GM10266 (cell line): ENCODE results near the gene DHRS11.
"Not testable (repeated sequence)": the region's sequence is repeated elsewhere in the genome, so short reads cannot be mapped to it uniquely, and the experiment has no call there.

Source experiments
- DNase-seq: peaks from one replicate; pipeline ENCODE4 v3.0.0; 2012; ENCODE audit errors: extremely low spot score
- CTCF ChIP-seq: IDR thresholded peaks from 2 replicates; pipeline ENCODE4 v1.5.1; 2012; ENCODE audit warnings: mild to moderate bottlenecking, low read depth; ENCODE audit not compliant: control insufficient read depth, insufficient read depth; ENCODE audit errors: missing control alignments

The DHRS11 gene

DNA sequence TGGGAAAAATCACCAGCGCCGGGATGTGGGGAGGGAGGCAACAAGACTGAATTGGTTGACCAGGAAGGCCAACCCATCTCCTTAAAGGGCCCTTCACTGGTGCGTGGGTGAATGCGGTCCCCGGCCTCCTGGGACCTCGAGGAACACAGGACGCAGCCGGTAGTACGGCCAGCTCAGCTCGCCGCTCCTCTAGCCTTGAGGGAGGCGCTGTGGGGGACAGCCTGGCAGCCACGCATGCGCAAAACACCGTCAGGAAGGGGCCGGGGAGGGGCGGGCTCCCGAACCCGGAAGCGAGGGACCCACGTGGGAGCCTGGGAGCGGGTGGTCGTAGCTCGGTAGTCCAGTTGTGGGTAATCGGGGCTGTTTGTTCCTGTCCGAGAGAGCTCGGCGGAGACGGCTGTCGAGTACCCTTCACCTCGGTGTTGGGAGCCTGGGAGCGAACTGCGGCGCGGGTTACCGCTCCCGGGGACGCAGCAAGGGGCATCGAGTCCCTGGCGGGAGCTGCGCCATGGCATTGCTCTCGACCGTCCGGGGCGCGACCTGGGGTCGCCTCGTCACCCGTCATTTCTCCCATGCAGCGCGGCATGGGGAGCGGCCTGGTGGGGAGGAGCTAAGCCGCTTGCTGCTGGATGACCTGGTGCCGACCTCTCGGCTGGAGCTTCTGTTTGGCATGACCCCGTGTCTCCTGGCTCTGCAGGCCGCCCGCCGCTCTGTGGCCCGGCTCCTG, 9.8 kb downstream of the DHRS11 start, which contains the start of gene MRM1:
MRM1 (plus strand) TSS at position 281 of the 727 bp plus-strand sequence; CDS start at position 509, 228 bp downstream.
- peak; percentile 30 for TF ChIP-seq CTCF
- DNase-seq: peak; percentile 95

DNA sequence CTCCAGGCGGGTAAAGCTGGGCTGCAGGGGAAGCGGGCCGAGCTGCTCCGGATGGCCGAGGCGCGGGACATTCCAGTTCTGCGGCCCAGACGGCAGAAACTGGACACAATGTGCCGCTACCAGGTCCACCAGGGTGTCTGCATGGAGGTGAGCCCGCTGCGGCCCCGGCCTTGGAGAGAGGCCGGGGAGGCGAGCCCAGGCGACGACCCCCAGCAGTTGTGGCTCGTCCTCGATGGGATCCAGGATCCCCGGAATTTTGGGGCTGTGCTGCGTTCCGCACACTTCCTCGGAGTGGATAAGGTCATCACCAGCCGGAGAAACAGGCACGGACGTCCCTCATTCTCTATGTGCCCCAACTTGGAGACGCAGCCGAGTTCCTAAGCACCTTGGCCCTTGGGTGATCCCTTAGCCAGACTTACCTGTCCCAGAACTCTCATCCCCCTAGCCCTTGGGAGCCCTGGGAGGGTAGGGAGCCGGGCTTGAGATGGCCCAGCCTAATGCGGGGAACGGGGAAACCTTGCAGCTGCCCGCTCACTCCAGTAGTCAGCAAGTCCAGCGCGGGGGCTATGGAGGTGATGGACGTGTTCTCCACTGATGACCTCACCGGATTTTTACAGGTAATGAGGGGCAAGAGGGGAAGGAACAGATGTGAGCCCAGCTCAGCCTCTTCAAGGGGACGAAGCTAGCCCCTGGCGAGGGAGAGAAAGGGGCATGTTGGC, 10.5 kb downstream of the DHRS11 start:
- no peak for TF ChIP-seq CTCF
- DNase-seq: no peak

DNA sequence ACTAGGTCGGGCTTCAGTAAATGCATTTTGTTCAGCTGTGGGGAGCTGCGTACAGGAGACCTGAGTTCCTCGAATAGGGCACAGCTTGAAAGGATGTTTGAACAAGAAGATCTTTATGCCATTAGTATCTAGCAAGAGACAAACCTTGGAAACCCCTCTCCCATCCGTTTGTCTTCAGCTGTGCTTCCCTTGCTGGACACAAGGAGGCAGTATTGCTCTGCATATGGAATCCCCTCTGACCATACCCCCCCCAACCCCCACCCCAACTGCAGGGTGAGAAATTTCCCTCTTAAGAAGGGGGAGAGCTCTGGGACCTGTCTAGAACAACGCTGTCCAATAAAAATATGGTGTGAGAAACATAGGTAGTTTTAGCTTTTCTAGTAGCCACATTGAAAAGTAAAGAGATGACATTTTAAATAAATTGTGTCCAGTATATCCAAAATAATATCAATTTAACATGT, 11.3 kb downstream of the DHRS11 start:
- DNase-seq: peak; percentile 78
- peak; percentile 83 for TF ChIP-seq CTCF

- DNase-seq: not testable (repeated sequence)
These were observed 13.3 kb downstream of the DHRS11 start for GRCh38 chr17:36605028-36605427.

- no peak for TF ChIP-seq CTCF
- DNase-seq: no peak
These were observed 16.6 kb downstream of the DHRS11 start for GRCh38 chr17:36608280-36608679.

DNA sequence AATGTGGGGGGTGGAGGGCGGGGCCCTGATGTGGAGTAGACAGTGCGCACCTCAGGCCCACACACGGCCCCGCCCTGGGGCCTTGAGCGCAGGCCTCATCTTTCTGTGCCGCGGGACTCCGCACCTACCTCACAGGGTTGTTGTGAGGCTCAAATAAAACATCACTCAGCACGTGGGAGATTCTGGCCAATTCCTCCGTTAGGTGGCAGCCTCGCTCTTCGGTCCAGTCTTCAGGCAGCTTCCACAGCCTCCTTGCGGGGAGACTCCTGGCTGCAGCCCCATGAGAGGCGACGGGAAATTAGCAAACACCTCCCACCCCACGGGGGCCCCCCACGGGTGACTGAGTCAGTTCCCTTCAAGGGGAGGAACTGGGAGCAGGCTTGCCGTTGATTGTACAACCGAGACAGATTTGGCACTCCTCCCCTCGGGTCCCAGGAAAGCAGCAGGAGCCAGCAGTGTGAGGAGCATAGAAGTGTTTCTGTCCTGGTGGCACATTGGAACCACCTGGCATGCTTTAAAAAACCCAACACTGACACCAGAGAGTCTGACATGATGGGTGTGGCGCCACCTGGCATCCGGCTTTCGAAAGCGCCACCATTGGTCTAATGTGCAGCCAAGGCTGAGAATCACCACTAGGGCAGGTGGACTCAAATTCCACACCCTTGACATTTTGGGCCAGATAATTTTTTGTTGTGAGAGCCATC, 17.3 kb downstream of the DHRS11 start:
- no peak for DNase-seq
- peak; percentile 42 for TF ChIP-seq CTCF

DNA sequence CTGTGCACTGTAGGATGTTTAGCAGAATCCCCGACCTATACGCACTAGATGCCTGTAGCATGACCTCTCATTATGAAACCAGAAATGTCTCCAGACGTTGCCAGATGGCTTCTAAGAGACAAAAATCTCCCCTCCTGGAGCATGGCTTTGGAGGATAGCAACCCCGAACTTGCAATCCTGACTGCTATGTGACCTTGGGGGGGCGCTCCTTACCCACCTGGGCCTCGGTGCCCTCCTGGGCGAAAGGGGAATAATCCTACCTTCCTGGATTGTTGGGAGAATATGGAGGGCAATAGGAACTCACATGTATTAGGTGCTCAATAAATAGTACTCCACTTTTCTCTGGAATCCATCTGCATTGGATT, 17.8 kb downstream of the DHRS11 start:
- DNase-seq: no peak
- no peak for TF ChIP-seq CTCF
